Measurements from ENCODE around the gene TNFAIP3. TPM values are rescaled to one million over a fixed set of nuclear protein-coding genes. Genes with fewer than 3 reads are reported as not detected.
A peak's percentile ranks its signal among the peaks of the same experiment; 100 is the strongest.

Gene TNFAIP3
- 10 to 100 TPM; 14.4 to 36.2 (median 19.6) TPM for total RNA-seq

DNA sequence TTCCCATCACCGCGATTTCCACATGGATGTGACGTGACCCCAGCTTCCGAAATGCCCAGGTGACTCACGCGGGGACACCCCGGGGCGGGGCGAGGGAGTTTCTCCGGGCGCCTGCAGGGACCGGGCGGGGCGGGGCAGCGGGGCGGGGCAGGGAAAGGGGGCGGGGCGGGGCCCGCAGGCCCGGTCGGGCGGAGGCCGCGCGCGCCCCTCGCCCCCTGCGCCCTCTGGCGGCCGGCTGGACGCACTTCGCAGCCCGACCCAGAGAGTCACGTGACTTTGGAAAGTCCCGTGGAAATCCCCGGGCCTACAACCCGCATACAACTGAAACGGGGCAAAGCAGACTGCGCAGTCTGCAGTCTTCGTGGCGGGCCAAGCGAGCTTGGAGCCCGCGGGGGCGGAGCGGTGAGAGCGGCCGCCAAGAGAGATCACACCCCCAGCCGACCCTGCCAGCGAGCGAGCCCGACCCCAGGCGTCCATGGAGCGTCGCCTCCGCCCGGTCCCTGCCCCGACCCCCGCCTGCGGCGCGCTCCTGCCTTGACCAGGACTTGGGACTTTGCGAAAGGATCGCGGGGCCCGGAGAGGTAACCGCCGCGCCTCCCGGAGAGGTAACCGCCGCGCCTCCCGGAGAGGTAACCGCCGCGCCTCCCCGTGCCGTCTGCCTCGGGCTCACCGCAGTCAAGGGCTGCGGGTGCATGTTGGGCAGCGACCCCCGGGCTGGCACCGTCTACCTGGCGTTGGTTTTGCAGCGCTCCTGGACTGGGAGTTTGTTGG is at the start of gene TNFAIP3:
Gene TNFAIP3, plus strand, starts transcription at position 346 of the 771 bp plus-strand sequence. CDS start 3,969 bp downstream, outside the sequence.
- Histone ChIP-seq H3K4me1 (no peaks in the 10 kb centered on the region), H3K27ac (peak within 1 kb of the TSS; percentile 89), H3K27me3 (no peaks in the 10 kb centered on the region), H3K9me3 (no peaks in the 10 kb centered on the region), H3K4me3 (peak within 1 kb of the TSS; percentile 72 to 84), H3K36me3 (no peaks in the 10 kb centered on the region)
- peak; percentile 93 to 96 for DNase-seq
- intact Hi-C loops (cut with DNase I; ENCODE audit: low total_unique reads): loop anchor here (10.0 kb wide), 1 partner anchor 62 kb away; no protein-coding TSS in a partner anchor
- TF ChIP-seq, protein P1, sequence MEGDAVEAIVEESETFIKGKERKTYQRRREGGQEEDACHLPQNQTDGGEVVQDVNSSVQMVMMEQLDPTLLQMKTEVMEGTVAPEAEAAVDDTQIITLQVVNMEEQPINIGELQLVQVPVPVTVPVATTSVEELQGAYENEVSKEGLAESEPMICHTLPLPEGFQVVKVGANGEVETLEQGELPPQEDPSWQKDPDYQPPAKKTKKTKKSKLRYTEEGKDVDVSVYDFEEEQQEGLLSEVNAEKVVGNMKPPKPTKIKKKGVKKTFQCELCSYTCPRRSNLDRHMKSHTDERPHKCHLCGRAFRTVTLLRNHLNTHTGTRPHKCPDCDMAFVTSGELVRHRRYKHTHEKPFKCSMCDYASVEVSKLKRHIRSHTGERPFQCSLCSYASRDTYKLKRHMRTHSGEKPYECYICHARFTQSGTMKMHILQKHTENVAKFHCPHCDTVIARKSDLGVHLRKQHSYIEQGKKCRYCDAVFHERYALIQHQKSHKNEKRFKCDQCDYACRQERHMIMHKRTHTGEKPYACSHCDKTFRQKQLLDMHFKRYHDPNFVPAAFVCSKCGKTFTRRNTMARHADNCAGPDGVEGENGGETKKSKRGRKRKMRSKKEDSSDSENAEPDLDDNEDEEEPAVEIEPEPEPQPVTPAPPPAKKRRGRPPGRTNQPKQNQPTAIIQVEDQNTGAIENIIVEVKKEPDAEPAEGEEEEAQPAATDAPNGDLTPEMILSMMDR (IDR thresholded peaks at IDR 0.05): peak; percentile 53 to 95 (median 90)
- peak; percentile 75 to 84 for TF ChIP-seq POLR2A (IDR thresholded peaks at IDR 0.05)

DNA sequence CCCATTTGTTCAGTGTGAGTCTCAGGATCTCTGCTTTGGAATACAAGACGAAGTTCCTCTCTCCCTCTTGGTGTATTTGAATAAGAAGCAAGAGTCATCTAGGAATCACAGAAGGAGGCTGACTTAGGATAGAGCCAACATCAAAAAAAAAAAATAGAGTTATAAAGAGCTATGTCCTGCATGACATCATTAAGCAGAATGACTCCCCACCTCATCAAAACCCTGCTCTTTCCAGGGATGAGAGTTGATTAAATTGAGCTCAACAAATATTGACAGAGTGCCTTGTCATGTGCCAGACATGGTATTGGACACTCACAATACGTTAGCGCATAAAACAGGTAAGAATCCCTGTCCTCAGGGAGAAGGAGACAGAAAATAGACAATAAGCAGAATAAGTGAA is 48.6 kb upstream of the TNFAIP3 start:
- DNase-seq: no peak
- intact Hi-C loops (cut with DNase I; ENCODE audit: low total_unique reads): no loop called here
- H3K9me3 ChIP-seq: no peaks in the 10 kb centered on the region
- H3K27me3 ChIP-seq: no peaks in the 10 kb centered on the region
- H3K27ac ChIP-seq: no peak overlapping the region
- peaks cover 0 to 4% of the 10 kb centered on the region in 2 donors for H3K4me1 ChIP-seq
- H3K36me3 ChIP-seq: no peaks in the 10 kb centered on the region
- TF ChIP-seq POLR2A (IDR thresholded peaks at IDR 0.05): no peak
- TF ChIP-seq, protein P1 (IDR thresholded peaks at IDR 0.05): no peak
- no peak overlapping the region for H3K4me3 ChIP-seq

DNA sequence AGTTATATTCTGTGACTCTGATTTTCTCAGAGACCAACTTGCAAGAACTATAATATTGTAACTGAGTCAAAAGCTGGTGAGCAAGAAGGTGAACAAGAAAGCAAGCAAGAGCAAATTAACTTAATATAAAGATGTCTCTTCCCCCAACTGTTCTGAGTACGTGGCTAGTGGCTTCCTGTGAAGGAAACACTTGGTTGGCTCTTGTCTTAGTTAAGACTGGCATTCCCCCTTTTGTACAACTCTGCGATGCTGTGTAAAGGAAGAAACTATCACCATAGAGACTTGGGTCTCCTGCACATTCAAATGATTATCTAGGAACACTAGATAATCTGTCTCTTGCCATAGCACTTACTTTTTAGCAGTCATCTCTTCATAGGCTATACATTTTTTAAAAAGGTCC is 47.3 kb upstream of the TNFAIP3 start:
- TF ChIP-seq POLR2A (IDR thresholded peaks at IDR 0.05): no peak
- TF ChIP-seq, protein P1 (IDR thresholded peaks at IDR 0.05): no peak
- intact Hi-C loops (cut with DNase I; ENCODE audit: low total_unique reads): no loop called here
- H3K4me1 ChIP-seq: peaks cover 0 to 4% of the 10 kb centered on the region in 2 donors

DNA sequence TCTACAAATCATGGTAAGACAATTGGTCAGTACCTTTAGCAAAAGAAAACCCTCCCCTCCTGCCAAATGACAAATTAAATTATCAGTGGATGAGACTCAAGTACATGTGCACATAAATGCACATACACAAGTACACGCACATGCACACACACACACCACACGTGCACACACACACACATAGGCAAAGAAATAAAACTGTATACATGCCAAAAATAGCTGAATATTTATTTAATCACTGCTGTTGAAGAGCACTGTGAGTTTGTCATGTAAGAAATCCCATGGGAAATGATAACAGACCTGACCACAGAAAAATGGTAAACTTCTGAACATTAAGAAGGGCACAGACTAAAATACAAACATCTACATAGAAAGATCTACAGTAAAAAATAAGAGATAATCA is 46.6 kb upstream of the TNFAIP3 start:
- intact Hi-C loops (cut with DNase I; ENCODE audit: low total_unique reads): no loop called here
- H3K27ac ChIP-seq: no peak overlapping the region

More for the DNA sequence above, 47.3 kb upstream of the TNFAIP3 start:
- Histone ChIP-seq H3K4me3 (no peak overlapping the region), H3K27me3 (no peaks in the 10 kb centered on the region), H3K36me3 (no peaks in the 10 kb centered on the region), H3K9me3 (no peaks in the 10 kb centered on the region), H3K27ac (no peak overlapping the region)
- DNase-seq: no peak

DNA sequence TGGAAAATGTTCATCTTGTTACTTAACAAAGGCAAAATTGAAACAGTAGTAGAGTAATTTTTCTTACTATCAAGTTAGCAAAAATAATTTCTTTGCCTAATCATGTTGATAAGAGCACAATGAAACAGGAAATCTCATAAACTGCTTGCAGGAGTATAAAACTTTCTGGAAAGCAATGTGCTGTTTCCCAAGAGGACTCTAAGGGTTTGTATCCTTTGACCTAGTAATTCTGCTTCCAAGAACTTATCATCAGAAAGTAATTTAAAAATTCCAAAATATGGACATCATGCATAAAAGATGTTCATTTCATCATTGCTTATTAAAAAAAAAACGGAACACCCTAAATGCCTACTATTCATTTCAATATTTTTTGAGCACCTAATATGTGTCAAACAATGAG is 46.1 kb upstream of the TNFAIP3 start:
- H3K36me3 ChIP-seq: no peaks in the 10 kb centered on the region
- TF ChIP-seq, protein P1 (IDR thresholded peaks at IDR 0.05): no peak
- no peak for TF ChIP-seq POLR2A (IDR thresholded peaks at IDR 0.05)
- H3K27me3 ChIP-seq: no peaks in the 10 kb centered on the region
- no peak overlapping the region for H3K4me3 ChIP-seq
- no peaks in the 10 kb centered on the region for H3K9me3 ChIP-seq
- intact Hi-C loops (cut with DNase I; ENCODE audit: low total_unique reads): no loop called here
- no peak for DNase-seq
- H3K27ac ChIP-seq: peak overlapping the region in 1 of 2 donors; percentile 39
- peaks cover 0 to 4% of the 10 kb centered on the region in 2 donors for H3K4me1 ChIP-seq

More for the DNA sequence above, 46.6 kb upstream of the TNFAIP3 start:
- TF ChIP-seq, protein P1 (IDR thresholded peaks at IDR 0.05): no peak
- TF ChIP-seq POLR2A (IDR thresholded peaks at IDR 0.05): no peak
- Histone ChIP-seq H3K9me3 (no peaks in the 10 kb centered on the region), H3K27me3 (no peaks in the 10 kb centered on the region), H3K4me1 (peaks cover 0 to 4% of the 10 kb centered on the region in 2 donors), H3K36me3 (no peaks in the 10 kb centered on the region), H3K4me3 (no peak overlapping the region)
- no peak for DNase-seq

All from uterus (tissue), 4 donors.